Gastroesophageal sphincter (tissue), 4 donors: ENCODE results near the gene HOMER1. TPM values are rescaled to one million over a fixed set of nuclear protein-coding genes. Genes with fewer than 3 reads are reported as not detected.

Experiments used
- ATAC-seq: fragments of 150-250 bp; one replicate; pipeline ENCODE4 v1.9.1; 2016; ENCODE audit warnings: mild to moderate bottlenecking, moderate library complexity
- H3K27ac ChIP-seq, 4 donors: fragments of 200-600 bp; sonication (generic) in 3 of 4; 1 replicate in 3 of 4; 2 replicates in 1 of 4; pipeline ENCODE4 v1.5.1; 2016 to 2019
- H3K27me3 ChIP-seq: fragments of 200-600 bp; sonication (generic); one replicate; pipeline ENCODE4 v1.5.1; 2019
- H3K36me3 ChIP-seq, 2 donors: fragments of 200-600 bp; sonication (generic); one replicate each; pipeline ENCODE4 v1.5.1; 2019; ENCODE audit warnings: control low read depth in 1 of 2
- H3K4me1 ChIP-seq, 3 donors: fragments of 200-600 bp; sonication (generic); 1 replicate in 2 of 3; 2 replicates in 1 of 3; pipeline ENCODE4 v1.5.1; 2016 to 2019; ENCODE audit warnings: control low read depth in 2 of 3
- H3K4me3 ChIP-seq, 2 donors: fragments of 200-600 bp; sonication (generic); one replicate each; pipeline ENCODE4 v1.5.1; 2019; ENCODE audit warnings: mild to moderate bottlenecking in 1 of 2, moderate library complexity in 1 of 2
- H3K9me3 ChIP-seq, 3 donors: fragments of 200-600 bp; sonication (generic); one replicate each; pipeline ENCODE4 v1.5.1; 2017 to 2019; ENCODE audit warnings: control low read depth in 2 of 3
- EP300 ChIP-seq: sonication (generic); formaldehyde crosslinking; IDR thresholded peaks from one replicate; pipeline ENCODE4 v1.6.1; 2017; ENCODE audit warnings: antibody characterized with exemption, mild to moderate bottlenecking
- POLR2A ChIP-seq, 2 donors: fragments of 450-650 bp; IDR thresholded peaks; one replicate each; pipeline ENCODE4 v1.6.1; 2017; ENCODE audit warnings: antibody characterized with exemption in 2 of 2, mild to moderate bottlenecking in 2 of 2, moderate library complexity in 1 of 2
- POLR2AphosphoS5 ChIP-seq: sonication (generic); formaldehyde crosslinking; IDR thresholded peaks from one replicate; pipeline ENCODE4 v1.6.1; 2017; ENCODE audit warnings: antibody characterized with exemption
- WGBS, 2 donors: methylation state at CpG; one replicate each; pipeline ENCODE4 v1.1.5; 2018; ENCODE audit warnings: low coverage in 1 of 2; 5-methylcytosine and 5-hydroxymethylcytosine counted together
- total RNA-seq, 4 donors: library from RNA; depleted of rRNA; stranded (reverse); fragments of >200 nt; gene quantifications; one replicate each; pipeline ENCODE4 v1.1.0, GENCODE V29; 2016
- TF ChIP-seq, protein P1 (sequence below), 4 experiments: fragments of 200-600 bp in 2 of 4; fragments of 450-650 bp in 2 of 4; sonication (generic) in 1 of 4; IDR thresholded peaks; one replicate each; pipeline ENCODE4 v1.5.1; 2017 to 2019; ENCODE audit warnings: antibody characterized with exemption in 4 of 4, mild to moderate bottlenecking in 2 of 4, moderate library complexity in 2 of 4

HOMER1 gene
- total RNA-seq, 4 donors from 2014 or later = 13.0 to 26.3 (median 15.0) TPM

DNA sequence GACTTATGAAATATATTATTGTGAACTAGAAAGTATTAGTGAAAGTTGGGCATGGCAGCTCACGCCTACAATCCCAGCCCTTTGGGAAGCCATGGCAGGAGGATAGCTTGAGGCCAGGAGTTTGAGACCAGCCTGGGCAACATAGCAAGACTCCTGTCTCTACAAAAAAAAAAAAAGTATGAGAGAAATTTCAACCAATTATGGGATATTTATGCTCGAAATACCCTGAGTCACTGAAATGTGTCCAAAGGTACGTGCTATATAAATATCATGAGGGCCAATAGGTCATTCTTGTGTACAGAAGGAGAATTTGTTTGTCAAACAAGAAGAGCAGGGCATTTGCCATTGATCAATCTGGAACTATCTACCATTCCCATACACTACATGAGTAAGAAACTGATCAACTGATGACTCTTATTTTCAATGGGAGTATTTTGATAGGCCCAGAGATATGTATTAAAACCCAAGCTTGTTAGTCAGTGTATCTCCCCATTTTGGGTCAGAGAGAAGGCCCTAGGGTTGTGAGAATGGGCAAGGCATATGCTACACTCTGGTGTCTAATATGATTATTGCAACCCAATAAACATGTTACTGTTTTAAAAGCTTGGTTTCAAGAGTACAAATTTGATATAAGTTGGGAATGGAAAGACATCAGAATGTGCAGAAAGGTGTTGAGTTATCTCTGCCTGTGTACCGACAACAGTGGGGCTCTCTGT lies 21.7 kb upstream of the HOMER1 start:
- WGBS, 2 donors = 75 to 86% methylated on average over 3 to 4 of the region's 4 CpGs
- TF ChIP-seq, protein P1, sequence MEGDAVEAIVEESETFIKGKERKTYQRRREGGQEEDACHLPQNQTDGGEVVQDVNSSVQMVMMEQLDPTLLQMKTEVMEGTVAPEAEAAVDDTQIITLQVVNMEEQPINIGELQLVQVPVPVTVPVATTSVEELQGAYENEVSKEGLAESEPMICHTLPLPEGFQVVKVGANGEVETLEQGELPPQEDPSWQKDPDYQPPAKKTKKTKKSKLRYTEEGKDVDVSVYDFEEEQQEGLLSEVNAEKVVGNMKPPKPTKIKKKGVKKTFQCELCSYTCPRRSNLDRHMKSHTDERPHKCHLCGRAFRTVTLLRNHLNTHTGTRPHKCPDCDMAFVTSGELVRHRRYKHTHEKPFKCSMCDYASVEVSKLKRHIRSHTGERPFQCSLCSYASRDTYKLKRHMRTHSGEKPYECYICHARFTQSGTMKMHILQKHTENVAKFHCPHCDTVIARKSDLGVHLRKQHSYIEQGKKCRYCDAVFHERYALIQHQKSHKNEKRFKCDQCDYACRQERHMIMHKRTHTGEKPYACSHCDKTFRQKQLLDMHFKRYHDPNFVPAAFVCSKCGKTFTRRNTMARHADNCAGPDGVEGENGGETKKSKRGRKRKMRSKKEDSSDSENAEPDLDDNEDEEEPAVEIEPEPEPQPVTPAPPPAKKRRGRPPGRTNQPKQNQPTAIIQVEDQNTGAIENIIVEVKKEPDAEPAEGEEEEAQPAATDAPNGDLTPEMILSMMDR (IDR thresholded peaks at IDR 0.05) = peak in 2 of 4 experiments; percentile 33 to 40
- TF ChIP-seq POLR2A (IDR thresholded peaks at IDR 0.05) = no peak
- no peak for ATAC-seq
- Histone ChIP-seq H3K36me3 (no peaks in the 10 kb centered on the region), H3K27ac (no peak overlapping the region), H3K4me1 (no peaks in the 10 kb centered on the region), H3K27me3 (no peaks in the 10 kb centered on the region), H3K9me3 (no peaks in the 10 kb centered on the region), H3K4me3 (no peak overlapping the region)

GRCh38 chr5:79529110-79529509 lies 15.2 kb upstream of the HOMER1 start:
- no peaks in the 10 kb centered on the region for H3K4me1 ChIP-seq
- H3K36me3 ChIP-seq = no peaks in the 10 kb centered on the region
- TF ChIP-seq POLR2A (IDR thresholded peaks at IDR 0.05) (no peak), POLR2AphosphoS5 (no peak), EP300 (no peak)
- TF ChIP-seq, protein P1 (IDR thresholded peaks at IDR 0.05) = no peak
- WGBS, 2 donors = 68% methylated on average over 5 of the region's 5 CpGs; no CpG with 5 or more reads in 1 of the 2 donors
- no peaks in the 10 kb centered on the region for H3K27me3 ChIP-seq
- H3K9me3 ChIP-seq = peaks cover 0 to 11% (median 0%) of the 10 kb centered on the region in 3 donors
- ATAC-seq = no peak
- no peak overlapping the region for H3K4me3 ChIP-seq
- no peak overlapping the region for H3K27ac ChIP-seq

- no peaks in the 10 kb centered on the region for H3K27me3 ChIP-seq
- H3K4me3 ChIP-seq = no peak overlapping the region
- H3K4me1 ChIP-seq = no peaks in the 10 kb centered on the region
- 40 to 75% methylated on average over 1 of the region's 1 CpG for WGBS, 2 donors
- no peaks in the 10 kb centered on the region for H3K36me3 ChIP-seq
- TF ChIP-seq EP300 (no peak), POLR2A (IDR thresholded peaks at IDR 0.05) (no peak), POLR2AphosphoS5 (no peak)
- TF ChIP-seq, protein P1 (IDR thresholded peaks at IDR 0.05) = no peak
- H3K9me3 ChIP-seq = peaks cover 0 to 11% (median 0%) of the 10 kb centered on the region in 3 donors
- H3K27ac ChIP-seq = no peak overlapping the region
- no peak for ATAC-seq
Measured at GRCh38 chr5:79527431-79527830, 13.5 kb upstream of the HOMER1 start.

DNA sequence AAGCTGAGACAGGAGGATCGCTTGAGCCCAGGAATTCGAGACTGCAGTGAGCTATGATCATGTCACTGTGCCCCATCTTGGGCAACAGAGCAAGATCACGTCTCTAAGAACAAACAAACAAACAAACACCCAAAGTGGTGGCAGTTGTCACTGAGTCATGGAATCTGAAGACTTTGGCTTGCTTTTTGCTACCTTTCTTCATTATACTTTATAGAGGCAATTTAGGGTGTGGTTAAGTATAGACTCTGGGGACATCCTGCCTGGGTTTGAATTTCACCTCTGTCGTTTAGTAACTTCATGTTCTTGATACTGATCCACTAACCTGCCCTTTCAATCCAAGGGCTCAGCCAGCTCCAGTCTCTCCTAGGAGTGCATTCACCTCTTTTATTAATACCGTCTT lies 13.0 kb upstream of the HOMER1 start:
- Histone ChIP-seq H3K27ac (no peak overlapping the region), H3K4me3 (no peak overlapping the region), H3K4me1 (no peaks in the 10 kb centered on the region), H3K36me3 (no peaks in the 10 kb centered on the region), H3K9me3 (peaks cover 0 to 11% (median 0%) of the 10 kb centered on the region in 3 donors), H3K27me3 (no peaks in the 10 kb centered on the region)
- 81 to 89% methylated on average over 4 to 5 of the region's 5 CpGs for WGBS, 2 donors
- TF ChIP-seq EP300 (no peak), POLR2AphosphoS5 (no peak), POLR2A (IDR thresholded peaks at IDR 0.05) (no peak)
- TF ChIP-seq, protein P1 (IDR thresholded peaks at IDR 0.05) = no peak
- ATAC-seq = no peak

DNA sequence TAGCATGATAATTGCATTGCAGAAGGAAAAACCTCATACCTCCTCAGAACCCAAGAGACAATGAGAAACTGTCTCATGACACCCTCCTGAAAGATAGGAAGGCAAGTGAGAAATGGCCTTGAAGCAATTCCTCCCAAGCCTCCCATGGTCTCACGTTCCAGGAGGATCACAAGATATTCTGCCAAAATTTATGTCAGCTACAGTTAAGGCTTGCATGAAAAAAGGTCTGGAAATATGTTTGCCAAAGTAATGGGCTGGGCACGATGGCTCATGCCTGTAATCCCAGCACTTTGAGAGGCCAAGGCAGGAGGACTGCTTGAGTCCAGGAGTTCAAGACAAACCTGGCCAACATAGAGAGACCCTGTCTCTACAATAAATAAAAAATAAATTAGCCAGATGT lies 12.6 kb upstream of the HOMER1 start:
- no peaks in the 10 kb centered on the region for H3K27me3 ChIP-seq
- 70 to 75% methylated on average over 2 of the region's 2 CpGs for WGBS, 2 donors
- no peaks in the 10 kb centered on the region for H3K4me1 ChIP-seq
- H3K27ac ChIP-seq = no peak overlapping the region
- no peaks in the 10 kb centered on the region for H3K36me3 ChIP-seq
- H3K9me3 ChIP-seq = peaks cover 0 to 11% (median 0%) of the 10 kb centered on the region in 3 donors
- TF ChIP-seq, protein P1 (IDR thresholded peaks at IDR 0.05) = no peak
- TF ChIP-seq POLR2AphosphoS5 = no peak
- TF ChIP-seq EP300 = no peak
- TF ChIP-seq POLR2A (IDR thresholded peaks at IDR 0.05) = no peak
- ATAC-seq = no peak
- no peak overlapping the region for H3K4me3 ChIP-seq
